HG03025 (cell line): ENCODE results near the gene ZMIZ1.

Experiments used
- ATAC-seq: cut with Tn5 transposase; IDR thresholded peaks from one replicate; pipeline ENCODE4 v1.9.1; 2021; ENCODE audit warnings: mild to moderate bottlenecking, moderate library complexity; ENCODE audit not compliant: unreplicated experiment, low FRiP score

ZMIZ1 gene

GRCh38 chr10:79193694-79194382 is 125.1 kb downstream of the ZMIZ1 start:
- ATAC-seq = no peak

DNA sequence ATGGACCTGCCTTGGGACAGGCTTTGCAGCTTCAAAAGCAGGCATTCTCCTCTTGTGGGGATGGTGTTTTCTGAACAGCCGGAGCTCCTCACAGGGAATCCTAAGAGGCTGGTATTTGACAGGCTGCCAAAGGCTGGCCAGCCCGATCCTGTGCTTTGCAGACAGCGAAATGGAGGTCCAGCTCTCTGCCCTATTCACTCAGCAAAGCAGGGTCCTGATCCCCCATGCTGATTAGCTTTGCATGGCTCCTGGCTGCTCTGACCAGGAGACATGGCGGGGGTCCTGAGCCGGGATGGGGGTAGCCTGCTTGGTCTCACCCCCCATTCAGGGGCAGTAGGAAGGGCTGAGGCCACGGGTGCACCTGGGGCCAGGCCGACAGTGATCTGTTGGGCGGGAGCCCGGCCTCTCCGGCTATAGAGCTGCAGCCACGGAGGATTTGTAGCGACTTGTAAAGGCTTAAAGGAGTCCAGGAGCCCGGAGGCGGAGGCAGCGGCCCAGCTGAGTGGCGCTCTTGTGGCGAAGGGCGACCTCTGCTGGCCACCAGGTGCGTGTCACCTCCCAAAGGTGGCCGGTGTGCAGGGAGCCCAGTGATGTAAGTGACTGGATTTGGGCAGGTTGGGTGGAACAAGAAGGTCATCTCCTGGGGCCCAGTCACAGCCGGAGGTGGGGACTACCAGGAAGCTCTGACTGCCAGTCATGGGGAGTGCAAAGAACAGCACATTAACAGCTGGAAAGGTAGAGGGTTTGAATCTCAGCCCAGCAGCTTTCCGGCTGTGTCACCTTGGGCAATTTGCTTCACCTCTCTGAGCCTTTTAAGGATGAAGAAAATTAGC is 126.5 kb downstream of the ZMIZ1 start:
- ATAC-seq = no peak

DNA sequence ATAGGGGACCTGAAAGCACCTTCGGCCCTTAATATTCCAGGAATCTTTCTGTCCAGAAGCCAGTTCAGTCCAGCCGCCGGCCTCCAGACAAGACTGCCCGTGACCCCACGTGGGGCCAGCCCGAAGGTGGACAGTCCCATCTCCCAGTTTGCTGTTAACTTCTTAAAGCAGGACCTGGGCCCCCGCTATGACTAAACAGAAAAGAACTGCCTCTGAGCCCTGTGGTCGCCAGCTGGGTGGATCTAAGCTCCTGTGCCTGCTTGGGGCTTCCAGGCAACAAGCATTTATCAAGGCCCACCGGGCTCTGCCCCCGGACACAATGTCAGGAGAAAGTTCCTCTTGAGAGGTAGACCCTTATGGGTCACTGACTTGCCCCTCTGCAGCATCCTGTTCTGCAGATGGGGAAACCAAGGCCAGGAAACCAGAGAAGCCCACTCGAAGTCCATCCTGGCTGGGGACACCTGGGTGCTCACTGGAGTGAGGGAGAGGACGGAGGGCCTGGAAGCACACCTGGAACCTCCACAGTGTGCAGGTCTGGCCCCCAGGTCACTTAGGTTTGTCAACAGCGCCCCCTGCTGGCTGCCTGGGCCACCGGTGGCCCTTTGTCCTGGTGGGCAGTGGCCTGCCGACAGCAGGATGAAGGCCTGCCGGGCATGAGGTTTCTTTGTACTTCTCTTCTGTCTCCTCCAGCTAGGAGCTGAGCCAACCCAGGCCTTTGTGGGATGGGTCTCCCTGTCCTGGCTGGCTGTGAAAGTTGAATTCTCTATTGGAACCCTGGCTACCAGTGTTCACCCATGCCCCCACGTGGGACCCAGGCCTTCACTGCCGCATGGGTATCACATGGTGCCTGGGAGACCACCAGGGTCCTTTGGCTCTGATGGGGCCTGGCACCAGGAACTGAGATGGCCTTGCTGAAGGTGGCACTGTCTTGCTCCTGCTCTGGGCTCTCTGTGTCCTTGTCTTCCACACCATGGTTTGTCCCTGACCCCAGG is 128.0 kb downstream of the ZMIZ1 start:
- no peak for ATAC-seq

GRCh38 chr10:79197558-79197957 is 128.8 kb downstream of the ZMIZ1 start:
- no peak for ATAC-seq

DNA sequence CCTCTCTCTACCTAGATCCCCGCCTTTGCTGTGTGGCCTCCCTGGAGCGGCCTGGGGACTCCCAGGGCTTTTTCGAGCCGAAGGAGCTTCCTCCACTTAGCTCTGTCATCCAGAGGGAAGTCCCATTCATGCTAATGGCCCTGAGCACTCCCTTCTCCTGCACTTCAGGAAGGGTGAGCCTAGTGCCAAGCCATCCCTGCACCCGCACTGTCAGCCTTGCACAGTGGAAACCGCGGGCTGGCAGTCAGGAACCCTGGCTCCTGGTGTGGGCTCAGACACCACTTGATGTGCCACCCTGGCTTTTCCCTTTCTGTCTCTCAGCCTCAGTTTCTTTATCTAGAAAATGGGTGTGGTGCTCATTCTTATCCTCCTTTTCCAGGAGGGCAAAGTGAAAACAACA is 131.6 kb downstream of the ZMIZ1 start:
- ATAC-seq = no peak

DNA sequence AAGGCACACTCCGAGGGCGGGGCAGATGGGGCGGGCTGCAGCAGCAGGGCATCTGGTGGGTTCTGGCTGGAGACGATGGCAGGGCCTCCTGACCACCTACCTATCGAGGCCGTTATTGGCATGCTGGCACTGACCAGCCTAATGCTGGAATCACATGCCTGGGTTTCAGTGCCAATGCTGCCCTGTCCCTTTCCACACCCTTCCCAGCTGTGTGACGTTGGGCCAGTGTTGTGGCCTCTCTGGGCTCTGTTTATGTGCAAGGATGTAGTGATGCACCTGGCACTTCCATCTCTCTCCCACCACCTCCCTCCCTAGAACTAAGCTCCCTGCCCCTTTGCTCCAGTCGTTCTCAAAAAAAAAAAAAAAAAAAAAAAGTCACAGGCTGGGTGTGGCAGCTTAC is 132.9 kb downstream of the ZMIZ1 start:
- no peak for ATAC-seq

DNA sequence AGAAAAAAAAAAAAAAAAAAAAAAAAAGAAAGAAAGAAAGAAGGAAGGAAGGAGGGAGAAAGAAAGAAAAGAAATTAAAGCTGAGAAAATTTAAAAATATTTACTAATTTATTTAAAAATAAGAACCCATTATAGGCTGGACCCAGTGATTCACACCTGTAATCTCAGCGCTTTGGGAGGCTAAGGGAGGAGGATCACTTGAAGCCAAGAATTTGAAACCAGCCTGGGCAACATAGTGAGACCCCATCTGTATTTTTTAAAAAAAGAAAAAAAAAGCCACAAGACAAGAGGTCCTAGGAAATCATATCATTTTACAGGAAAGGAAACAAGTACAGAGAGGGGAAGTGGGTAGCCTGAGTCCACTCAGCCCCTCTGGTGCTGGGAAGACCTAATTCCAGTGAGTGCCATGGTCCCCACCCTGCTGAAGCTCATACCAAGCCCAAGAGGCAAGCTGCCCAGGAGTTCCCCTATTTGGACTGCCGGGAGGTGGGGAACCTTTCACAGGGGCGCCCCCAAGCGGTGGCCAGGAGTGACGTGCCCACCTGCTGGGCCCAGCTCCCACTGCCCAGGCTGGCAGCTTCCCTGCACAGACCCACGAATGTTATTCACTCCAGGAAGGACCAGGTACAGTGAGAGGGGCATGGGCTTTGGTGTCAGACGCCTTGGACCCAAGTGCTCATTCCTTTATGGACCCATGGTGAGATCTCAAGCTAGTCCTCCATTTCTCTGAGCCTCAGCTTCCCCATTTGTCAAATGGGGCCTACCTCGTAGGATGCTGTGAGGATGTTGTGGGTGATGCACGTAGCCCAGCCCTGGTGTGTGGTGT is 133.6 kb downstream of the ZMIZ1 start:
- no peak for ATAC-seq

DNA sequence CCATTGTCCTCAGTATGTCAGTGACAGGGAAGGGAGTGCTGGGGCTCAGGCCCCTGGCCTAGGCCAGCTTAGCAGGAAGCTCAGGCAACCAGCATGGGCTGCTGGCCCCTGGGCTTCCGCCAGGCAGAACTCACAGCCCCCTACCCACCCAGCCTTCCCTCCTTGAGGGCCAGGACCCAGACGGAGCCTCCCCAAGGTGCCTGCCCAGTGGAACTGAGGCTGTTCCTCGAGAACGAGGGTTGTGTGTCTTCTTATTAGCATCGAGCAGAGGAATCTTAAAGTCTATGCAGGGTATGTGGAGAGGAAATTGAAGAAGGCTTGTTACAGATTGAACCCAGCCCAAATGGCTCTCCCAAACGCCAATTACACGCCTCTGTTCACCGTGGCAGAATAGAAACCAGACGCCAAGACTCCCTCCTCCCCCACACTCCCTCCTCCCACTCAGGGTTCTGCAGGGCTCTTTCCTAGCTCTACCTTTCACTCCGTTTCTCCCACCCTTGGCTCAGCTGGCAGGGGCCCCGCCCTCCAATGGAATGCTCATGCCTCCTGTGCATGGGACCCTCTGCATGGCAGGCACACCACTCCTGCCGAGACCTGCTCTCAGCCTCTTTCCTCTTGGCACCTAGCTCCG is 134.4 kb downstream of the ZMIZ1 start:
- no peak for ATAC-seq

GRCh38 chr10:79203833-79204232 is 135.1 kb downstream of the ZMIZ1 start:
- no peak for ATAC-seq

DNA sequence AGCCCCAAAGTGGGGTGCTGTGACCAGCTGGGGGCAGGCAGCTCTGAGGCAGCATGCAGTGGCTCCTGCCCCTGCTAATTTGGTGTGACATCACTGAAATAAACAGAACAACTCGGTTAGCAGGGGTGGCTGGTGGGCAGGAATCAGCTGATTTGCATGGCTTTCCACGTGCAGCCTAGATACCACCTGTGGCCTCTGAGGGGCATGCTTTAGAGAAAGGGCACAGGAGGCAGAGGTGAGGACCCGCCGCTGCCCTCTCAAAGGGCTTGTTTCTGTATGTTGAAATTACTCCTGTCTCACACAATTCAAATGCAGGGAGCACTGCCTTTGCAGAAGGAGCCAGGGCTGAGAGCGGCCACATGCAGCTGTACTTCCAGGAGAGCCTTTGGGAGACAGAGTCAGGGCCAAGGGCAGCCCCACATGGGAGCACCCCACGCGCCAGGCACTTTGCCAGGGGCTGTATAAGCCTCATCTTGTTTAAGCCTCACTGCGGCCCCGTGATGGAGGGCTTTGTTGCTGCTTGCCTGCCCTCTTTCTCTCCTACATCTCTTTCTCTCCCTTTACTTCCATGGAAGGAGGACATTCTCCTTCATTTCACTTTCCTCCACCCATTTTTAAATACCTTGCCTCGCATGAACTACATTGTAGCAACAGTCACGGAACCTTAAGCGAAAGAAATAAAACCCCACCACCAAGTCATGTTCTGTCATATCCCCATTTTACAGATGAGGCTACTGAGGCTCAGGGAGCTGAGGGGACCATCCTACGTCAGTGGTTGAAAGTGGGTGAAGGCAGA is 137.7 kb downstream of the ZMIZ1 start:
- no peak for ATAC-seq

- ATAC-seq = no peak
Observed at GRCh38 chr10:79207096-79207357, 138.3 kb downstream of the ZMIZ1 start.

GRCh38 chr10:79207726-79208125 is 139.0 kb downstream of the ZMIZ1 start:
- no peak for ATAC-seq

- ATAC-seq = no peak
Observed at GRCh38 chr10:79208251-79208983, 139.7 kb downstream of the ZMIZ1 start.

DNA sequence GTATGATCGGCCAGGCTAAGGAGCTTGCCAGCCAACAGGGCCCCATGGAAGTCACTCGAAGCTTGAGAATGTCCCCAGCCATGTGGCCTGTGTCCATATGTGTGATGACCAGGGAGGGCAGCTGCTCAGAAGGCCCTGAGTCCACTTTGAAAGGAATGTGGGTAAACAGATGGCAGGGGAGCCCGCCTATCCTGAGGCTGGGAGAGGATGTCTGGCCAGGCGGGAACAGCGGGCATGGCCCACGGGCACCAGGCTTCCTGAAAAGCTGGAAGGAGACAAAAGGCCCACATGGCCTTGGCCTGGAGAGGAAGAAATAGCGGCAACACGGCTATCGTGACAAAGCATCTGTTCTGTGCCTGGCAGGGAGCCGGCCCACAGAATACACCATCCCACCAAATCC is 140.6 kb downstream of the ZMIZ1 start:
- no peak for ATAC-seq

DNA sequence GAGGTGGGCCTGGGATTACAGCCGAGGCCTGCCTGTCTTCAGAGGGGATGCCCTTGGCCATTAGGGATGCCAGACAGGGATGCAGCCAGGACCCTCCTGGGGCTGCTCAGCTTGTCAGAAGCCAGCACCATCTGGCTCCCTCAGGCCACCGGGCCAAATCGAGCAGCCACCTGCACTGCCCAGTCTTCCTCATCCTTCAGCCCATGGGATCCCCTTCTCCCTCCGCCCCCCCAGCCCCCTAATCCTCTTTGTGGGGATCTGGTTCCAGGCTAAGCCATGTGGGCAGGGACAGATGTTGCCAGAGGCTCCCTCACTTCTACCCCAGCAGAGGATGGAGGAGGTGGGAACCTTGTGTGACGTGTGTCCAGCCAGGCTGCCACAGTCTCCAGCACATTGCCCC is 141.1 kb downstream of the ZMIZ1 start:
- no peak for ATAC-seq

DNA sequence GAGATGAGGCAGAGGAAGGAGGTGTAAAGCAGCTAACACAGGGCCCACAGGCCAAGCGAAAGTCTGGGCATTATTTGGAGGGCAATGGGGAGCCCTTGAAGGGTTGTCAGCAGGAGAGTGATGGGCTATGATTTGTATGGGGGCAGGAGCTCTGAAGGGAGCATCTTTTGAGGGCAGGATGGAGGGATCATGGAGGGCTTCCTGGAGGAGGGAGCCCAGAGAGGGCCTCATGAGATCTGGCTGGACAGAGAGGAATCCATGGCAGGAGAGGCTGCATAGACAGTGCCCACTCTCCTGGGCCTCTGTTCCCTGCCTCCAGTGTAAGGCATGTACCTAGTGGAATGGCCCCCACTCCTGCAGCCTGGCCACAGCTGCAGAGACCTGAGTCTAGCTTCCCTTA is 141.9 kb downstream of the ZMIZ1 start:
- ATAC-seq = no peak

DNA sequence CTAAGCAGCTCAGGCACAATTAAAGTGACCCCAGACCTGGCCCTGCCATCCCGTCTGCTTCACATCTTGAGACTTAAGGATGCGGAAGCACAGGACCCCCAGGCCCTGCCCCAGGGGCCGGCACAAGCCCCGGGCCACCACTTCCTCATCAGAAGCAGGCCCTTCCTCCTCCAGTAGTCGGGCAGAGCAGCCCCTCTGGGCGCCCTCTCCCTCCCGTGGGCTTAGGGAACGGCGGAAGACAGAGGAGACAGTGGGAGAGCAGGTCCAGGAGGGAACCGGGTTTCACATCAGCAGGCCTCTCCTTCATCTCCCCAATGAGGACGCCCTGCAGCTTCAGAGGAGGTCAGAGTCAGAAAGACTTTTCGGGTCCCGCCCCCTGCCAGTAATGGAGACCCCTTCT is 142.8 kb downstream of the ZMIZ1 start:
- no peak for ATAC-seq

DNA sequence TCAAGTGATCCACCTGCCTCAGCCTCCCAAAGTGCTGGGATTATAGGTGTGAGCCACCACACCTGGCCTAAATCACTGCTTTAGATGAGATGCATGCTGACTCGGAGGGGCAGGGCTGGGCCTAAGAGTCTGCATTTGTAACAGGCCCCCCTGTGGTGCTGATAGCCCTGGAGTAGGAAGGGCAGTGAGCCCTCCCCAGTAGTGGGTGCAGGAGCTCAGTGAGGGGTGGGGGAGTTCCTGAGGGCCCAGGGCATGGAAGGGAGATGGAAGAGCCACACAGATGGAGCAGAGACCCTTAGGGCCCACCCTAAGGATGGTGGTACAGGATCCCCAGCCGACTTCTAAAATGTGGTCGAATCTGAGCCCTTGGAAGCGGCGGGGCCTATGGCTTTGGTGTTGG is 146.8 kb downstream of the ZMIZ1 start:
- ATAC-seq = no peak
